GM12874 (cell line): ENCODE results near the gene DUSP5.

Experiments used
- TF ChIP-seq, protein P1 (sequence below): IDR thresholded peaks from 2 replicates; pipeline ENCODE4 v1.5.1; 2011; ENCODE audit warnings: low read depth, mild to moderate bottlenecking, control low read depth, low read length, moderate library complexity; ENCODE audit not compliant: insufficient read depth

Gene DUSP5

GRCh38 chr10:110503528-110504110, 5.9 kb downstream of the DUSP5 start:
- TF ChIP-seq, protein P1, sequence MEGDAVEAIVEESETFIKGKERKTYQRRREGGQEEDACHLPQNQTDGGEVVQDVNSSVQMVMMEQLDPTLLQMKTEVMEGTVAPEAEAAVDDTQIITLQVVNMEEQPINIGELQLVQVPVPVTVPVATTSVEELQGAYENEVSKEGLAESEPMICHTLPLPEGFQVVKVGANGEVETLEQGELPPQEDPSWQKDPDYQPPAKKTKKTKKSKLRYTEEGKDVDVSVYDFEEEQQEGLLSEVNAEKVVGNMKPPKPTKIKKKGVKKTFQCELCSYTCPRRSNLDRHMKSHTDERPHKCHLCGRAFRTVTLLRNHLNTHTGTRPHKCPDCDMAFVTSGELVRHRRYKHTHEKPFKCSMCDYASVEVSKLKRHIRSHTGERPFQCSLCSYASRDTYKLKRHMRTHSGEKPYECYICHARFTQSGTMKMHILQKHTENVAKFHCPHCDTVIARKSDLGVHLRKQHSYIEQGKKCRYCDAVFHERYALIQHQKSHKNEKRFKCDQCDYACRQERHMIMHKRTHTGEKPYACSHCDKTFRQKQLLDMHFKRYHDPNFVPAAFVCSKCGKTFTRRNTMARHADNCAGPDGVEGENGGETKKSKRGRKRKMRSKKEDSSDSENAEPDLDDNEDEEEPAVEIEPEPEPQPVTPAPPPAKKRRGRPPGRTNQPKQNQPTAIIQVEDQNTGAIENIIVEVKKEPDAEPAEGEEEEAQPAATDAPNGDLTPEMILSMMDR, result no peak

GRCh38 chr10:110504111-110504735, 6.5 kb downstream of the DUSP5 start:
- TF ChIP-seq, protein P1, result no peak

GRCh38 chr10:110505130-110505770, 7.5 kb downstream of the DUSP5 start:
- TF ChIP-seq, protein P1, result no peak

DNA sequence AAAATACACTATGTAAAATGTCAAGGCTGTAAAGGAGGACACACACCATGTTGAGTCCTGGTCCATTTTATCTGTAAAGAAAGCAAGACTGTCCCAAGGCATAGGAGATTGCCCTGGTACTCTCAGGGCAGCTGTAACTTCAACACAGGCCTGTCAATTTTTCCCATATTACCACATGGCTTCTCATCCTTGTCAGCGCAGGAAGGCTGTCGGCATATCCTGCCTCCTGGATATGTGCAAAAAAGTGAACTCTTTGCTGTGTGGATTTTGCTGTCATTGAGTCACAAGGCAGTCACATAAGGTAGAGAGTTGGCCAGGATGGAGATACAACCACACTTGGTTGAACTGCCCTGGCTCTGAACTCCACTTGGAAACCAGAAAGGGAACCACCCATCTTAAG, 8.7 kb downstream of the DUSP5 start:
- TF ChIP-seq, protein P1, result no peak

GRCh38 chr10:110507346-110507745, 9.6 kb downstream of the DUSP5 start:
- TF ChIP-seq, protein P1, result no peak

- TF ChIP-seq, protein P1, result no peak
These were observed 10.6 kb downstream of the DUSP5 start for GRCh38 chr10:110508159-110508788.

DNA sequence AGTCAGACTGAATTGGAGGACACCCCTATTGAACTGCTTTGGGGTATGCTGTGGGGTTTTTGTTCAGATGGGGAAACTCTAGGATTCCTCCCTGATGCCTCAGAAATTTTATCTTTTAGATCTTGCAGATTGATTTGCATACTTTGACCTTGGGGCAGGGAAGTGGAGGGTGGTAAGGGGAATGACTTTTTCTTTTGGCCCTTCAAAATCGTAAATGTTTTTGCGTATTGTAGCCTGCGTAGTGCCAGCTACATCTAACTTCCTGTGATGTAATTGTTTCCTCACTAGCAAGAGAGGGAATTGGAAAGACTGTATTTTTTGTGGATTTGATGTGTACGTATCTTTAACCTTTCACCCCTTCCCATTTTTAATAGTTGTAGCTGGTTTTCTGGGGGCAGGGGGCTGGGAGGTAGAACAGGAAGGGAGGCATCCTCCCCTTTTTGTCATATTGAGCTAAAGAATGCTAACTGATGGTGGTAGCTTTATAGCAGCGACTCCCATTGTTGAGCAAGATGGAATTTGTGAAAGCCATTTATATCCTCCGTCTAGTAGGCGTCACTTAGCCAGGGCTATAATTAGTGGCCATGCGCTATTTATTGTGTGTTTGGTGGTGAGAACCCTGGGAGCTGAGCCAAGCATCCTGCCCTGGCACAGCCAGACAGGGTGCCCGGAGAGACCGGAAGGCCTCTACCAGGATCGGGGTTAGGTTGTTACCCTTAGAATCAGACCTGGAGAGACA, 11.3 kb downstream of the DUSP5 start:
- TF ChIP-seq, protein P1, result no peak
